SKM-1 treated with dmso at 0.1 percent for 144 hours (cell line): ENCODE measurements around the gene CDC42EP5.
"Not testable (repeated sequence)": the region's sequence is repeated elsewhere in the genome, so short reads cannot be mapped to it uniquely, and the experiment has no call there.

ENCODE experiments used
- DNase-seq: peaks from one replicate; lab custom pipeline; 2025; ENCODE audit not compliant: unreplicated experiment; lab: John Stamatoyannopoulos, UW

CDC42EP5 gene

GRCh38 chr19:54473071-54473891 is at the start of gene CDC42EP5:
TSS of gene CDC42EP5 (minus strand) at chr19:54473296. CDS start at chr19:54465547, 7,749 bp downstream.
- no peak for DNase-seq

GRCh38 chr19:54521860-54522513 is 48.9 kb upstream of the CDC42EP5 start:
- DNase-seq: no peak

- no peak for DNase-seq
Observed at GRCh38 chr19:54521022-54521859, 48.1 kb upstream of the CDC42EP5 start.

GRCh38 chr19:54518844-54519243 is 45.7 kb upstream of the CDC42EP5 start:
- no peak for DNase-seq

GRCh38 chr19:54517483-54517882 is 44.4 kb upstream of the CDC42EP5 start:
- no peak for DNase-seq

GRCh38 chr19:54515156-54515555 is 42.1 kb upstream of the CDC42EP5 start:
- no peak for DNase-seq

GRCh38 chr19:54509200-54509940 is 36.3 kb upstream of the CDC42EP5 start:
- DNase-seq: not testable (repeated sequence)

- DNase-seq: not testable (repeated sequence)
Observed at GRCh38 chr19:54508487-54508886, 35.4 kb upstream of the CDC42EP5 start.

- no peak for DNase-seq
Observed at GRCh38 chr19:54507824-54508223, 34.7 kb upstream of the CDC42EP5 start.

- not testable (repeated sequence) for DNase-seq
Observed at GRCh38 chr19:54507038-54507717, 34.1 kb upstream of the CDC42EP5 start.

GRCh38 chr19:54506079-54506478 is 33.0 kb upstream of the CDC42EP5 start:
- no peak for DNase-seq

- not testable (repeated sequence) for DNase-seq
Observed at GRCh38 chr19:54505542-54505941, 32.4 kb upstream of the CDC42EP5 start.

GRCh38 chr19:54502518-54503048 is 29.5 kb upstream of the CDC42EP5 start, which contains the start of gene LAIR2:
TSS of gene LAIR2 (plus strand) at chr19:54502831. CDS start at chr19:54502919, 88 bp downstream.
- DNase-seq: no peak

GRCh38 chr19:54498451-54498772 is 25.3 kb upstream of the CDC42EP5 start:
- not testable (repeated sequence) for DNase-seq

- not testable (repeated sequence) for DNase-seq
Observed at GRCh38 chr19:54497747-54498450, 24.8 kb upstream of the CDC42EP5 start.

GRCh38 chr19:54495284-54495683 is 22.2 kb upstream of the CDC42EP5 start:
- not testable (repeated sequence) for DNase-seq

GRCh38 chr19:54493967-54494585 is 21.0 kb upstream of the CDC42EP5 start:
- no peak for DNase-seq

GRCh38 chr19:54493056-54493455 is 20.0 kb upstream of the CDC42EP5 start:
- not testable (repeated sequence) for DNase-seq

- DNase-seq: no peak
Observed at GRCh38 chr19:54492568-54492967, 19.5 kb upstream of the CDC42EP5 start.
